GM13976 (cell line): ENCODE results near the gene HIF3A.

Experiments used
- DNase-seq: peaks from one replicate; pipeline ENCODE4 v3.0.0; 2012; ENCODE audit warnings: low spot score
- CTCF ChIP-seq: IDR thresholded peaks from 2 replicates; pipeline ENCODE4 v1.5.1; 2012; ENCODE audit warnings: borderline replicate concordance, mild to moderate bottlenecking; ENCODE audit not compliant: insufficient read depth; ENCODE audit errors: extremely low read depth, missing control alignments, control extremely low read depth
- in situ Hi-C: fragments of 300-500 bp; cut with MboI; formaldehyde crosslinking; loops from one replicate; pipeline ENCODE4 v1.12.0; 2022; ENCODE audit warnings: low sequenced_read_pairs, mixed read lengths, inconsistent platforms; ENCODE audit not compliant: unreplicated experiment

The HIF3A gene

GRCh38 chr19:46387713-46388130 is 90.9 kb downstream of the HIF3A start:
- no peak for TF ChIP-seq CTCF
- DNase-seq: no peak
- in situ Hi-C loops: no loop called here

GRCh38 chr19:46388311-46389095 is 91.7 kb downstream of the HIF3A start:
- in situ Hi-C loops: no loop called here
- no peak for TF ChIP-seq CTCF
- no peak for DNase-seq

- no peak for TF ChIP-seq CTCF
- no peak for DNase-seq
- in situ Hi-C loops: no loop called here
These were observed 93.4 kb downstream of the HIF3A start for GRCh38 chr19:46390121-46390858.

GRCh38 chr19:46390866-46391265 is 94.0 kb downstream of the HIF3A start:
- no peak for DNase-seq
- in situ Hi-C loops: no loop called here
- TF ChIP-seq CTCF: no peak

- in situ Hi-C loops: no loop called here
- no peak for TF ChIP-seq CTCF
- no peak for DNase-seq
These were observed 94.7 kb downstream of the HIF3A start for GRCh38 chr19:46391296-46392251.

GRCh38 chr19:46392252-46392801 is 95.5 kb downstream of the HIF3A start:
- DNase-seq: no peak
- in situ Hi-C loops: no loop called here
- no peak for TF ChIP-seq CTCF
